DOHH2 (cell line): Measurements from ENCODE around the gene FAM118A.

Experiments used
- H3F3A ChIP-seq: fragments of 200-600 bp; sonication (generic), shearing (Covaris generic); 2 replicates; pipeline ENCODE4 v1.6.0; 2016; ENCODE audit warnings: antibody characterized with exemption, mild to moderate bottlenecking; ENCODE audit not compliant: control insufficient read depth, insufficient read depth
- H3K27ac ChIP-seq: fragments of 200-600 bp; sonication (generic); 2 replicates; pipeline ENCODE4 v1.5.1; 2014; ENCODE audit warnings: low read depth, mild to moderate bottlenecking, low read length, moderate library complexity
- H3K27me3 ChIP-seq: fragments of 200-600 bp; sonication (generic); 2 replicates; pipeline ENCODE4 v1.6.1; 2014; ENCODE audit warnings: mild to moderate bottlenecking, low read length, mixed read lengths; ENCODE audit not compliant: control insufficient read depth
- H3K36me3 ChIP-seq: fragments of 200-600 bp; sonication (generic); 2 replicates; pipeline ENCODE4 v1.6.1; 2014; ENCODE audit warnings: mild to moderate bottlenecking, low read length, moderate library complexity, mixed read lengths; ENCODE audit not compliant: control insufficient read depth
- H3K4me1 ChIP-seq: fragments of 200-600 bp; sonication (generic); 2 replicates; pipeline ENCODE4 v1.6.1; 2014; ENCODE audit warnings: mild to moderate bottlenecking, low read length, mixed read lengths; ENCODE audit not compliant: control insufficient read depth
- H3K4me2 ChIP-seq: fragments of 200-600 bp; sonication (generic); 2 replicates; pipeline ENCODE4 v1.6.0; 2014; ENCODE audit warnings: mild to moderate bottlenecking, low read length, moderate library complexity
- H3K4me3 ChIP-seq: fragments of 200-600 bp; sonication (generic); 2 replicates; pipeline ENCODE4 v1.5.1; 2014; ENCODE audit warnings: mild to moderate bottlenecking, low read length, mixed read lengths
- H3K79me2 ChIP-seq: fragments of 200-600 bp; sonication (generic); 2 replicates; pipeline ENCODE4 v1.6.1; 2014; ENCODE audit warnings: mild to moderate bottlenecking, low read length, mixed read lengths; ENCODE audit not compliant: control insufficient read depth
- H3K9me2 ChIP-seq: fragments of 200-600 bp; sonication (generic); replicated peaks from 2 replicates; pipeline ENCODE4 v1.6.1; 2014; ENCODE audit warnings: mild to moderate bottlenecking, low read length, mixed read lengths; ENCODE audit not compliant: control insufficient read depth
- H3K9me3 ChIP-seq: fragments of 200-600 bp; sonication (generic); 2 replicates; pipeline ENCODE4 v1.6.1; 2014; ENCODE audit warnings: antibody characterized with exemption, low read length, mixed read lengths; ENCODE audit not compliant: control insufficient read depth, insufficient read depth
- H4K20me1 ChIP-seq: fragments of 200-600 bp; sonication (generic); 2 replicates; pipeline ENCODE4 v1.6.0; 2014; ENCODE audit warnings: low read depth, mild to moderate bottlenecking, antibody characterized with exemption, low read length, moderate library complexity; ENCODE audit not compliant: control insufficient read depth, insufficient read depth
- EZH2phosphoT487 ChIP-seq: fragments of 200-600 bp; sonication (generic); IDR thresholded peaks from 2 replicates; pipeline ENCODE4 v1.6.1; 2017; ENCODE audit warnings: borderline replicate concordance, mild to moderate bottlenecking, antibody characterized with exemption, low read length, moderate library complexity, mixed read lengths
- TF ChIP-seq, protein P1 (sequence below): fragments of 200-600 bp; sonication (generic); IDR thresholded peaks from one replicate; pipeline ENCODE4 v1.5.1; 2014; ENCODE audit warnings: antibody characterized with exemption, mild to moderate bottlenecking, low read depth, low read length; ENCODE audit not compliant: poor library complexity, severe bottlenecking

FAM118A gene

GRCh38 chr22:45270095-45271020 lies 39.4 kb upstream of the FAM118A start:
- Histone ChIP-seq H3K4me1 (peaks cover 16% of the 10 kb centered on the region), H3K27ac (no peak overlapping the region)
- TF ChIP-seq, protein P1, sequence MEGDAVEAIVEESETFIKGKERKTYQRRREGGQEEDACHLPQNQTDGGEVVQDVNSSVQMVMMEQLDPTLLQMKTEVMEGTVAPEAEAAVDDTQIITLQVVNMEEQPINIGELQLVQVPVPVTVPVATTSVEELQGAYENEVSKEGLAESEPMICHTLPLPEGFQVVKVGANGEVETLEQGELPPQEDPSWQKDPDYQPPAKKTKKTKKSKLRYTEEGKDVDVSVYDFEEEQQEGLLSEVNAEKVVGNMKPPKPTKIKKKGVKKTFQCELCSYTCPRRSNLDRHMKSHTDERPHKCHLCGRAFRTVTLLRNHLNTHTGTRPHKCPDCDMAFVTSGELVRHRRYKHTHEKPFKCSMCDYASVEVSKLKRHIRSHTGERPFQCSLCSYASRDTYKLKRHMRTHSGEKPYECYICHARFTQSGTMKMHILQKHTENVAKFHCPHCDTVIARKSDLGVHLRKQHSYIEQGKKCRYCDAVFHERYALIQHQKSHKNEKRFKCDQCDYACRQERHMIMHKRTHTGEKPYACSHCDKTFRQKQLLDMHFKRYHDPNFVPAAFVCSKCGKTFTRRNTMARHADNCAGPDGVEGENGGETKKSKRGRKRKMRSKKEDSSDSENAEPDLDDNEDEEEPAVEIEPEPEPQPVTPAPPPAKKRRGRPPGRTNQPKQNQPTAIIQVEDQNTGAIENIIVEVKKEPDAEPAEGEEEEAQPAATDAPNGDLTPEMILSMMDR: no peak
- TF ChIP-seq EZH2phosphoT487: no peak

GRCh38 chr22:45271667-45272201 lies 38.0 kb upstream of the FAM118A start:
- Histone ChIP-seq H3K4me3 (no peak overlapping the region), H3F3A (peaks cover 5% of the 10 kb centered on the region), H3K27ac (no peak overlapping the region), H4K20me1 (no peaks in the 10 kb centered on the region), H3K27me3 (peaks cover 26% of the 10 kb centered on the region), H3K4me2 (no peak overlapping the region), H3K4me1 (peaks cover 14% of the 10 kb centered on the region), H3K36me3 (no peaks in the 10 kb centered on the region), H3K79me2 (no peaks in the 10 kb centered on the region), H3K9me3 (no peaks in the 10 kb centered on the region), H3K9me2 (no peaks in the 10 kb centered on the region)
- TF ChIP-seq, protein P1: no peak
- TF ChIP-seq EZH2phosphoT487: no peak

More at GRCh38 chr22:45270095-45271020, 39.4 kb upstream of the FAM118A start:
- Histone ChIP-seq H3K9me3 (no peaks in the 10 kb centered on the region), H3K4me2 (no peak overlapping the region), H3K27me3 (peaks cover 27% of the 10 kb centered on the region), H3K79me2 (no peaks in the 10 kb centered on the region), H3K4me3 (no peak overlapping the region), H4K20me1 (no peaks in the 10 kb centered on the region), H3K9me2 (no peaks in the 10 kb centered on the region), H3K36me3 (no peaks in the 10 kb centered on the region), H3F3A (peaks cover 9% of the 10 kb centered on the region)

GRCh38 chr22:45272498-45272897 lies 37.2 kb upstream of the FAM118A start:
- Histone ChIP-seq H3K9me3 (no peaks in the 10 kb centered on the region), H3K27ac (no peak overlapping the region), H3K9me2 (no peaks in the 10 kb centered on the region), H3K27me3 (peaks cover 24% of the 10 kb centered on the region), H3K4me3 (no peak overlapping the region), H3K4me2 (no peak overlapping the region), H4K20me1 (no peaks in the 10 kb centered on the region), H3K4me1 (peaks cover 12% of the 10 kb centered on the region), H3F3A (peaks cover 3% of the 10 kb centered on the region), H3K36me3 (no peaks in the 10 kb centered on the region), H3K79me2 (no peaks in the 10 kb centered on the region)
- TF ChIP-seq, protein P1: no peak
- no peak for TF ChIP-seq EZH2phosphoT487
